ENCODE measurements around the gene ZC3H8. TPM values are rescaled to one million over a fixed set of nuclear protein-coding genes. Genes with fewer than 3 reads are reported as not detected.
"Not testable (repeated sequence)": the region's sequence is repeated elsewhere in the genome, so short reads cannot be mapped to it uniquely, and the experiment has no call there.

Gene ZC3H8
- total RNA-seq, 1 experiment from 2014 or later, result 3.4 TPM

DNA sequence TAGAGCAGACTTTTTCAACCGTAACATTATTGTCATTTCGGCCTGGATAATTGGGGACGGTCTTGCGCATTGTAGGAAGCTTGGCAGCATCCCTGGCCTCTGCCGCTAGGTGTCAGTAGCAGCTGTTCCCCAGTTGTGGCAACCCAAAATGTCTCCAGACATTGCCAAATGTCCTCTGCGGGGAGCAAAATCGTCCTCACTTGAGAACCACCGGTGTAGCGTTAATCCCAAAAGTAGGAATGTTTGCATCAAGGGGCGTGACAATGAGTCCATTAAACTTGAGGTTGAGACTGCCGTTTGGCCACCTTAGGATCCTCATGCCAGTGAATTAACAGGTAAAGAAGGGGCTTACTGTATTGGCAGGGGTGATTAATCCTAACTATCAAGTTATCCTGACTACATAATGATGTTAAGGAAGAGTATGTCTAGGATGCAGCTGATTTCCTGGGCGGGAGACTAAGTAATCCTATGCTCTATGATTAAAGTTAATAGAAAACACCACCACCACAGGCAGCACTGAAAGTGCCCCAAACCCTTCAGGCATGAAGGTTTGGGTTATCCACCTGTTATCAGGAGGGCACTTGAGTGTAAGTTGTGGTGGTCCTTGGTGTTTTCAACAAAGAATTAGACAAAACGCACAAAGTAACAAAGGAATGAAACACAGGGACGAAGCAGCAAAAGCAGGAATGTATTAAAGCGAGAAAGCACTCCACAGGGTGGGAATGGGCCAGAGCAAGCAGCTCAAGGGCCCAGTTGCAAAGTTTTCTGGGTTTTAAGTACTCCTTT is 4.9 kb upstream of the ZC3H8 start:
- DNase-seq (ENCODE audit: low read depth), result peak; percentile 68

DNA sequence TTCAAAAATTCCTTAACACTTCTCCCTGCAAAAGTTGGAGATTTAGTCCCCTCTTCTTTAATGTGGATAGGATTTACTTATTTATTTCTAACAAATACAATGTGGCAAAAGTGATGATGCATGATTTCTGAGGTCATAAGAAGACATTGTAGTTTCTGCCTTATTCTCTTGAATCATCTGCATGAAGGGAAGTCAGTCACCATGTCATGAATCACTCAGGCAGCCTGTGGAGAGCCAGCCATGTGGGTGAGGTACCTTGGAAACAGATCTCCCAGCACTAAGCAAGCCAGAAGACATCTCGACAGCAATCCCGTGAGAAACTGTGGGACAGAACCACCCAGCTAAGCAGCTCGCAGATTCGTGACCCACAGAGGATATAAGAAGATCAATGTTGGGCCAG is 2.7 kb upstream of the ZC3H8 start:
- peak; percentile 28 for DNase-seq (ENCODE audit: low read depth)

DNA sequence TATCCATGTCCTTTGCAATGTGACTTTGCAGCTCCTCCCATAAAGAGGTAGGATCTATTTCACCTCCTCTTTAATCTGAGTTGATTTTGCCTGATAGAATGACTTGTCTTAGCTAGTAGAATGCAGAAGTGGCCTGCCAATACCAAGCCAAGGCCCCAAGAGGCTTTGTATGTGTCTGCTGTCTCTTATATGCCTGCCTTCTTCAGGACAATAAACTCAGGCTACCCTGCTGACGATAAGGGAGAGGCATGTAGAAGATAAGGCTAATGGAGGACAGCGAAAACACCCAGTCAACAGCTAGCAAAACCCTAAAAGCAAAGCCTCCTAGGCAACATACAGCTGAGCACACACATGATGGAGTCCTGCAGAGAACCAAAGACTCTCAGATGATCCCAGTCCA is 1.8 kb upstream of the ZC3H8 start:
- no peak for DNase-seq (ENCODE audit: low read depth)

DNA sequence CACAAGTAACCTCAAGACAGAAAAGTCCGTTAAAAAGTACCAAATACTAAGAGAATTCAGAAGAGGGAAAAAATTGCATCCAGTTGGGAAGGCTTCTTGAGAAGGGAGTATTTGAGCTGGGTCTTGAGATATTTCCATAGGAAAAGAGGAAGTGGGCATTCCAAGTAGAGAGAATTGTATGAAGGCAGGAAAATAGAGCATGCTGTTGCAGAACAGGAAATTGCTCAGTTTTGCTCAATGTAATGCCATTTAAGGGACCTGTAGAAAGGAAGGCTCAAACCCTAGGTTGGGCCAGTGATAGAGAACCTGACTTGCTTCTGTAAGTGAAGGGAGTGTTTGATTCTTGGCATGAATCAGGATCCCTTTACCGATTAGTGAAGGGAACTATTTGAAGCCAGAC is 1.0 kb upstream of the ZC3H8 start:
- no peak for DNase-seq (ENCODE audit: low read depth)

DNA sequence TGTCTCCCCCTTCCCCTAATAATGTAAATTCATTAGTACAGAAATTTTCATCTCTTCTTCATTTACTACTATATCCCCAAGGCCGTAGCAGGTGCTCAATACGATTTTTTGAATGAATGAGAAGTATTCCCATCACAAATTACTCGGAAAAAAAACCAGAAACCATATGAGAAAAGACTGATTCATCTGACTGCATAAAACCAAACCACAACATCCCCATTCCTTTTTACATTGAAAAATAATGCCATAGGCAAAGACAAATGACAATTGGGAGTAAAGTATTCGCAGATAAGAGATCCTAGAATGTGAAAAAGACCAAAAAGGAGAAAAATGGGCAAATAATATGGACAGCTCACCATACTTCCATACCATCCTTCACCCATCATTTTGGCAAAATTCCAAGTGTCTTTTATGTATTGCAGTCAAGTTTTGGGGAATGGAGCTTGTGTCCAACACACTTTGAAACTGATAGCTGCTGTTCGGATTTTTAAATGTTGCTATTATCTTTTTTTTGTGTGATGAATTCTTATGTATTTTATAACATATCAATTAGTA is 1.5 kb downstream of the ZC3H8 start:
- DNase-seq (ENCODE audit: low read depth), result no peak

DNA sequence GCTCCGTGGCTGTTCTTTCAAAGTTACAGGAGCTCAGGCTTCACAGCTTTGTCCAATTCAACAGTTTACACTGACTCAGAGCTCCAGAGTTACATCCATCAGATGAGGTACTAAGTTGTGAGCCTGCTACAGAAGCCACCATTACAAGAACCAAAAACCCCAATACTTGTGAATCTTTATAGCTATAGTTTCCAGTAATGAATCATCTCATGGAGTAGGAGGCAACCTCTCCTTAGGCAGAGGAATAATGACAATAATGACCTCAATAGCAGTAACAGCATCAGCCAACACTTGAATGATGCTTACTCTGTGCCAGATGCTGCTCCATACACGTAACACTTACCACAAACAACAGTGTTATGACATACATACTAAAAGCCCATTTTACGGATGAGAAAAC is 3.6 kb downstream of the ZC3H8 start:
- DNase-seq (ENCODE audit: low read depth), result no peak

DNA sequence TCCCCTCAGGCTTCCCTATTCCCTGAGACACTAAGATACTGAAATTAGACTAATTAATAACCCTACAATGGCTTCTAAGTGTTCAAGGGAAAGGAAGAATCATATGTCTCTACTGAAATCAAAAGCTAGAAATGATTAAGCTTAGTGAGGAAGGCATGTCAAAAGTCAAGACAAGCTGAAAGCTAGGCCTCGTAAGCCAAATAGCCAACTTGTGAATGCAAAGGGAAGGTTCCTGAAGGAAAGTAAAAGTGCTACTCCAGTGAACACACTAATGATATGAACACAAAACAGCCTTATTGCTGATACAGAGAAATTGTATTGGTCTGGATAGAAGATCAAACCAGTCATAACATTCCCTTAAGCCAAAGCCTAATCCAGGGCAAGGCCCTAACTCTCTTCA is 10.0 kb downstream of the ZC3H8 start:
- no peak for DNase-seq (ENCODE audit: low read depth)

DNA sequence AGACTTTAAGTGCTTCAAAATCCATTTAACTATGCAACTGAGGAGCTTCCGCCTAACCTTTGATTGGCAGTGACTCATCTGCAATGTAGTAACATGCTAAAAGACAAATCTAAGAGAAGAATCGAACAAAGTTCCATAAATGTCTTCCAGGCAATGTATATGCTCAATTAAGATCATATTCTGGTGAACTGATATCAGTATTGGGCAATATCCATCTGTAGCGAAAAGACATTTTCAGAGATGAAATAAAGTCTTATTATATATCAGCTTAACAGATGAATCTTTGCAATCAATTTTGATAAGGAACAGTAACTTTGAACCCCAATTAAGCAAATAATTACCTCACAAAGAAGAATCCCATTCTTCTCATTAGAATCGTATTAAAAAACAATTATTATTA is 11.6 kb downstream of the ZC3H8 start:
- no peak for DNase-seq (ENCODE audit: low read depth)

DNA sequence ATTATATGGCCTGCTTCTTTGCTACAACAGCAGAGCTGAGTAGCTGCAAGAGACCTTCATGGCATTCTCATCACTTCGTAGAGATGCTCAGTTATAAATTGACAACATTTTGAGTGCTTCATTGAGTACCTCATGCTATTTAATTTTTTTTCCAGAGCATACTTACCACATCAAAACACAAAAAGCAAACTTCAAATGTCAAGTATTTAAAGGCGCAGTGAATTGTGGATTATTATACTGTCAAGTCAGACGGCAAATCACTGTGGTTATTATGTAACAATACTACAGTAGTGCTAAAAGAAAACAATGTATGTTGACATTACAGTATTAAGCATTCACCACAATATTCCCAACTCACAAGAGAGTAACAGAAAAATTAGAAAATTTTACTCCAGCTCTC is 12.5 kb downstream of the ZC3H8 start:
- DNase-seq (ENCODE audit: low read depth), result no peak

DNA sequence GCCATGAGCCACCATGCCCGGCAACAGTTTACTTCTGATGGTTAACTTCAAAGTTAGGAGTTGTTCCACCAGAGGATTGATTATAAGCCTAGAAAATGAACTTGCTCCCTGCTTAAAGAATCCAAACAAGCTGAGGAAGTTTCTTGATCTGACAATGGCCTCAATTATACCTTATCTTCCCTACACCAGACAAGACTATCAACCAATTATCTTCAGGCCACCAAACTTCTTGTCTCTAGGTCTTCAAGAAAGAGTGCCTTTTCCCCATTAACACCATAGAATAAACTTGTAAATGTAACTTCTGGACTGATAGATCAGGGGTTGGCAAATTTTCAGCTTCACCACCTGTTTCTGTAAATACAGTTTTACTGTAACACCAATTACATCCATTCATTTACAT is 15.0 kb downstream of the ZC3H8 start:
- no peak for DNase-seq (ENCODE audit: low read depth)

DNA sequence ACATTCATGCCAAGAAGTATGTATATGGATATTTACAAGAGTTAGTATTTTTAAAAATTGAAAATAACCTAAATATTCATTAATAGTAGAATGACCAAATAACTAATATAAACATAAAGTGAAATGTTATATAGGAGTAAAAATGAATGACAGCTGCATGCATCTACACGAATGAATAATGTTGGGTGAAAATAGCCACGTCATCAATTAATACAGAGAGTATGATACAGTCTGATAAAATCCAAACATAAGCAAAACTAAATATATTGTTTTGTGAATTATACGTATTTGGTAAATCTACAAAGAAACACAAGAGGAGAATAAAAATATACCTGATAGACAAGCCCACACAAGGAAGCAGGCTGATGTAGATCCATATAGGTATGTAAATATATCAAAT is 24.5 kb downstream of the ZC3H8 start:
- no peak for DNase-seq (ENCODE audit: low read depth)

DNA sequence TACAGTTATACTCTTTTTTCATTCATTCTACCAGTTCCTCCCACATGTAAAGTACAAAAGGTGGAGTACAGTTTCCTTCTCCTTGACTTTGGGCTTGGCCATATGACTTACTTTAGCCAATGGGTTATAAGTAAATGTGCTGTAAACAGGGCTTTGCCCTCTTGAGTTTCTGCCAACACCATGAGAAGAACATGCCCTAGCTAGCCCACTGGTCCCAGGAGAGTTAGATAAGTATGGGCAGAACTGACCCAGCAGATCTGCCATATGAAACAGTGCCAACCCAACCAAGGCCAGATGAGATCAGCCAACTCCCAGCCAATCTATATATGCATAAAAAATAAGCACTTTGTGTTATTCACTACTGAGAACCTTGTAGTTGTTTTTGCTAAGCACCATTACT is 25.5 kb downstream of the ZC3H8 start:
- peak; percentile 92 for DNase-seq (ENCODE audit: low read depth)

DNA sequence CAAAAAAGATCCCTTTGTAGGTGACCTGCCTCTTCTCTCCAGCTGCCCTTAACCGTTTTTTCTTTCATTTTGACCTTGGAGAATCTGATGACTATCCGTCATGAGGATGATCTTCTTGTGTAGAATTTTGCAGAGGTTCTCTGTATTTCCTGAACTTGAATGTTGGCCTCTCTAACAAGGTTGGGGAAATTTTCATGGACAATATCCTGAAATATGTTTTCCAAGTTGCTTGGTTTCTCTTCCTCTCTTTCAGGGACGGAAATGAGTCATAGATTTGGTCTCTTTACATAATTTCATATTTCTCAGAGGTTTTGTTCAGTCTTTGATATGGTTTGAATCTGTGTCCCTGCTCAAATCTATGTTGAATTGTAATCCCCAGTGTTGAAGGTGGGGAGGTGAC is 34.0 kb downstream of the ZC3H8 start:
- no peak for DNase-seq (ENCODE audit: low read depth)

DNA sequence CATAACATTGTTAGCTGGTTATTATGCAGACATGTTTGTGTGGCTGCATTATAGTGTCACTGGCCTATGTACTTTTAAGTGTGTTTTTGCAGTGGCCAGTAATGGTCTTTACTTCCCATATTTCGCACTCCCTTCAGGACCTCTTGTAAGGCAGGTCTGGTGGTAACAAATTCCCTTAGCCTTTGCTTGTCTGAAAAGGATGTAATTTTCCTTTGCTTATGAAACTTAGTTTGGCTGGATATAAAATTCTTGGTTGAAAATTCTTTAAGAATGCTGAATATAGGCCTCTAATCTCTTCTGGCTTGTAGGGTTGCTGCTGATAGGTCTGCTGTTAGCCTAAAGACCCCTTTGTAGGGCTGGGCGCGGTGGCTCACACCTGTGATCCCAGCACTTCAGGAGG is 34.7 kb downstream of the ZC3H8 start:
- no peak for DNase-seq (ENCODE audit: low read depth)

DNA sequence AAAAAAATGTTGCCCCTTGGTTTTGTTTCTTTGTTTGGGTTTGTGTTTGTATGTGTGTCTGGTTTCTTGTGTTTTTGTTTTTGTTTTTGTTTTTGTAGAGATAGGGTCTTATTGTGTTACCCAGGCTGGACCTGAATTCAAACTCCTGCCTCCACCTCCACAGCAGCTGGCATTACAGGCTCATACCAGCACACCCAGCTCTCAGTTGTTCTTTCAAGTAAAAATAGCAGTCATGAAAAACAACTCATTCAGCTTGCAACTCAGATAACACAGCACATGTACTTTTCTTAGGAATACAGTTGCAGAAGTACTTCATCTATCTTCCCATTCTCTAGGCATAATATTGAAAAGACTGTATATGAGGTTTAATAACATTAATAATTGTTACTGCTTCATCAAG is 37.0 kb downstream of the ZC3H8 start:
- no peak for DNase-seq (ENCODE audit: low read depth)

DNA sequence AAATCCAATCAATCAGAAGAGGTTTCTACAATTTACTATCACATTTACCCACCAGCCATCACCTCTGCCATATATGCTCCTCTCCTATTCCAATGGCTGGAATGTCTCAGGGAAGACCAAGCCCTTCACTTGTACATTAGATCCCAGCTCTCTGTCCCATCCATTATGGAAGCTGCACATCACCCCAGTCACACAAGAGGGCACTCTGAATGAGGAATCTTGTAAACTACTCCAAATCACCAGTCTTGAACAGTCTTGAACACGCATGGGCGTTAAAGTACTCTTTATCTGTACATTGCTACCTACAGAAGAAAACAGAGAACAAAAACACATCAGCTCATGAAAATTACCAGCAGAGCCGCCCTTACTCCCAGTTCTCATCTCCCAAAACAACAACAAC is 38.7 kb downstream of the ZC3H8 start:
- DNase-seq (ENCODE audit: low read depth), result peak; percentile 23

DNA sequence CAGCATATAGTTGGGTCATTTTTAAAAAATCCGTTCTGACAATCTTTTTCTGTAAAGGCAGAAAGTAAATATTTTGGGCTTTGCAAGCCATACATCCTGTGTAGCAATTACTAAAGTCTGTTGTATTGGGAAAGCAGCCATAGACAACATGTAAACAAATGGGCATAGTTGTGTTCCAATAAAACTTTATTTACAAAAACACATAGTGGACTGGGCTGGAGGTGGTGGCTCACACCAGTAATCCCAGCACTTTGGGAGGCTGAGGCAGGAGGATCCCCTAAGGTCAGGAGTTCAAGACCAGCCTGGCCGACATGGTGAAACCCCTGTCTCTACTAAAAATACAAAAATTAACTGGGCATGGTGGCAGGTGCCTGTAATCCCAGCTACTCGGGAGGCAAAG is 46.9 kb downstream of the ZC3H8 start:
- DNase-seq (ENCODE audit: low read depth), result not testable (repeated sequence)

DNA sequence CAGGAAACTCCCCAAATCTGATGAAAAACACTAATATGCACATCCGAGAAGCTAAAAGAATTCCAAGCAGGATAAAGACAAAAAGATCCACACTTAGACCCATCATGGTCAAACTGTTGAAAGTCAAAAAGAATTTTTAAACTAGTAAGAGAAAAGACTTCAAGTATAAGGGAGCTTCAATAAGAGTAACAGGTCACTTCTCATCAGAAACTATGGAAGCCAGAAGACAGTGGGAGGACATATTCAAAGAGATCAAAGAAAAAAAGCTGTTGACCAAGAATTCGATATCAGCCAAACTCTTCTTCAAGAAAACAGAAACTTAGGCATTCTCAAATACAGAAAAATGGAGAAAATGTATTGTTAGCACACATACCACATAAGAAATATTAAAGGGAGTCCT is 50.4 kb downstream of the ZC3H8 start:
- DNase-seq (ENCODE audit: low read depth), result peak; percentile 19

DNA sequence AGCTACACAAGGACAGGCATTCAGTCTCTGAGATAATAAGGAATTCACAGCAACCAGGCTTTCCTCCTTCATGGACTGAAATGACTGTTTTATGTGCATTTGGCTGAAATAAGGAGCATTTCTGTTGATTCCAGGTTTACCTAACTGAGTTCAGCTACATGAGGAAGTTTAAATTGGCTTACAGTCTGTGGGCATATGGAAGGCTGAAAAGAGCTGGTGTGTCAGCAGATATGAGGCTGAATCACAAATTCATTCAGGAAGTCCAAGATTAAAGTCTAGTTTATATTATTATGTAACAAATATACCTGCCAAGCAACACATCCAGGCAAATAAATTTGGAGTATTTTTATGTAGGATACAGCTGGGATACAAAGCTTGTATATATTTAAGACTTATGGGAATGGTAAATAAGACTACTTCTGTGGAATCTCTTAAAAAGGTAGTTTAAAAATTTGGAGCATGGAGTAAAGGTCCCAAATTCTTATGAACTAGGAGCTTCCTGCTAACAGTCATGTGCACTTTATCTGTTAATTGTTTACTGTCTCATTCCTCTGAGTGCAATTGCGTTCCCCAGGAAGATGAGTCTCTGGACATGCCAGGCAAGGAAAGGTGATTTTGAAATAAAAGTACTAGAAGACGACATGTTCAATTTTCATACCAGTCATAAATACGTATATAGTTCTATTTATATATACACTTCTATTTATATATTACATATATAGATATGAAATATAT is 53.0 kb downstream of the ZC3H8 start:
- no peak for DNase-seq (ENCODE audit: low read depth)

DNA sequence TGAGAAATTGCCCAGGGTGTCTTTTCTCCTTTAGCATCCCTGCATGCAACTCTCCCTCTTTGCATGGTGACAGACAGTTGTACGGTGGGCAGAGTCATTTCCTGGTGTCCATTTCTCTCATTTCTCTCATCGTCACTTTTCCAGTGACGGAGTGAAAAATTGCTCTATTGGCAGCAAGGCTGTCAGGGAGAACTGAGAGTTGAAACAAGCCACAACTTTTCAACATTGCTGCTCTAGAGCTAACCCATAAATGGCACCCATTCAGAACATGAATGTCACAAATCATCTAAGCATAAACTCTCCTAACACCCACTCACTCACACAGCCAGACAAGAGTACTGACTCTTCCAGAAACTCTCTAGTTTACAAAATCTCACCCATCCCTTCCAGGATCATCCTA is 55.7 kb downstream of the ZC3H8 start:
- no peak for DNase-seq (ENCODE audit: low read depth)

DNA sequence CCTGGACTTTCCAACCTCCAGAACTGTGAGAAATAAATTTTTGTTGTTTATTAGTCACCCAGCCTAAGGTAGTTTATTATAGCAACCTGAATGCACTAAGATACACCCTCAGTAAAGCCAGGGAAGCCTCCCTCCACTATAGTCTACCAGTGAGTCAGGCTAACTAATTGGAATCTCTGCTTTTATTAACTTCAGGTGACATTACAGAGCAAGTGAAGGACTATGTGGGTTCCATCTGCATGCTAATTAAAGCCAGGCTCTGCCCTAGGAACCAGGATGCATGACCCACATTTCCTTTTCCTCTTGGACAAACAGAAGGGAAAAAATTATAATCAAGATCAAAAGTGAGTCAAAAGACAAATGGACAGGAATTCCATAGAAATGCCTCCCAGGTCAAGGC is 56.1 kb downstream of the ZC3H8 start:
- no peak for DNase-seq (ENCODE audit: low read depth)

DNA sequence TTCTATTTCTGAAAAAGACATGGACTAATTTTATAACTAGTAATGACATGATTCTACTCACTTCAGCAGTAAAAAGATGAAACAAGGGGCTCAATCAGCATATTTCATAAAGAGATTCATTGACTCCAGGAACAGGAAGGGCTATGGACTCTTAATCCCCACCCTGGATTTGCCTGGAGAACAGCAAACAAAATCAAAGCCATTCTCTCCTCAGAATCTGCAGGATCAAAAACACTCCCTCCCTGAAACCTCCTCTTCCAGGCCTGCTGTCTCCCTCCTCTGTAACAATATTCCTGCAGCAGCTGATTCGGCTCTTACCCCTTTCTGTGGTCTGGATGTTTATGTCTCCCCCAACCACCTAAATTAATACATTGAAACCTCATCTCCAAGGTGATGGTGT is 57.0 kb downstream of the ZC3H8 start:
- no peak for DNase-seq (ENCODE audit: low read depth)

DNA sequence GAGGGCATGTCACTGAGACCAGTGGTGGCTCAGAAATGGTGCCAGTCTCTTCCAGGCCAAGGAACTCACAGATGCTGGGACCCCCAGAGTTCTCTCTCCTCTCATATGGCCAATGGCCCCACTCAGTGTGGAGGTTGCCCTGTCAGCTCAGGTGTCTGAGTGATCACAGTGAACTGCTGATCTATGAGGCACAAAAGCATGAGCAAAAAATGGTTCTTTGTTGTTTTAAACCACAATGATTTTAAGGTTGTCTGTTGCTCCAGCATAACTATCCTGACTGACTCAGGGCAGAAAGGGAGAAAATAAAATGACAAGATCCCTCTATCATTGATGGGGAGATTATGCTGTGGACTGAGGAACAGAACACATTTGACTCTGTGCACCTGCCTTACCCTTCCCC is 58.9 kb downstream of the ZC3H8 start:
- DNase-seq (ENCODE audit: low read depth), result no peak

Data from LHCN-M2 (cell line).